Mesodermal cell (in vitro differentiated cells): ENCODE results near the gene COQ2.
"Not testable (repeated sequence)": the region's sequence is repeated elsewhere in the genome, so short reads cannot be mapped to it uniquely, and the experiment has no call there.

ENCODE experiments used
- H3K27ac ChIP-seq: 2 replicates; pipeline ENCODE4 v1.7.0; 2013; ENCODE audit warnings: mild to moderate bottlenecking, low read depth, low read length, moderate library complexity; ENCODE audit not compliant: severe bottlenecking
- H3K36me3 ChIP-seq: 2 replicates; pipeline ENCODE4 v1.7.1; 2013; ENCODE audit warnings: mild to moderate bottlenecking, low read length, moderate library complexity; ENCODE audit not compliant: control insufficient read depth, insufficient read depth
- H3K4me1 ChIP-seq: one replicate; pipeline ENCODE4 v1.7.1; 2013; ENCODE audit warnings: mild to moderate bottlenecking, low read length; ENCODE audit not compliant: insufficient read depth, control insufficient read depth, poor library complexity, severe bottlenecking
- H3K4me3 ChIP-seq: 2 replicates; pipeline ENCODE4 v1.7.0; 2013; ENCODE audit warnings: low read length, control low read depth, mild to moderate bottlenecking; ENCODE audit not compliant: insufficient read depth, poor library complexity, severe bottlenecking; ENCODE audit errors: extremely low read depth
- H3K9me3 ChIP-seq: 2 replicates; pipeline ENCODE4 v1.7.1; 2013; ENCODE audit warnings: mild to moderate bottlenecking, low read length, moderate library complexity; ENCODE audit not compliant: control insufficient read depth
- WGBS, 2 experiments: methylation state at CpG; one replicate each; pipeline ENCODE4 v1.1.5; 2013; ENCODE audit warnings: missing lambda C conversion rate in 2 of 2; ENCODE audit not compliant: insufficient coverage in 2 of 2; 5-methylcytosine and 5-hydroxymethylcytosine counted together

The COQ2 gene

DNA sequence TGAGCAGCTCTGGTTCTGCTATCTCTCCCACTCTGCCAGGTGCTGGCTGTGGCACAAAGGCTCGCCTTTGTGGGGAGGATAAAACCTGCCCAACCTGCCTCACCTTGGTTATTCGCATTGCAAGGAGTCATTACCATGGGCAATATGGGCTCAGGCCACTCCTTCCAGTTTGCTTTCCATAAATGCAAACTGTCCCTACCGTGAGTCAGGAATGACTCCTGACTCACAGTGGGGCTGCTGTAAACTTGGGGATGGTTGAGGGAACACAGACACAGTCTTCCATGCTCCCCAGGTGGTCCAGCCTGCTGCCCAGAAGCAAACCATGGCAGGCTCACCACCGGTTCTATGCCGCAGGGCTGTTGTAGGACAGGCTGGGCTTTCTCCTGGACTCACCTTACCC is 36.1 kb downstream of the COQ2 start:
- 84 to 94% methylated on average over 2 to 3 of the region's 5 CpGs for WGBS, 2 experiments
- no peak overlapping the region for H3K4me3 ChIP-seq
- H3K9me3 ChIP-seq: no peaks in the 10 kb centered on the region
- peaks cover 4% of the 10 kb centered on the region for H3K4me1 ChIP-seq
- H3K36me3 ChIP-seq: no peaks in the 10 kb centered on the region
- H3K27ac ChIP-seq: no peak overlapping the region

DNA sequence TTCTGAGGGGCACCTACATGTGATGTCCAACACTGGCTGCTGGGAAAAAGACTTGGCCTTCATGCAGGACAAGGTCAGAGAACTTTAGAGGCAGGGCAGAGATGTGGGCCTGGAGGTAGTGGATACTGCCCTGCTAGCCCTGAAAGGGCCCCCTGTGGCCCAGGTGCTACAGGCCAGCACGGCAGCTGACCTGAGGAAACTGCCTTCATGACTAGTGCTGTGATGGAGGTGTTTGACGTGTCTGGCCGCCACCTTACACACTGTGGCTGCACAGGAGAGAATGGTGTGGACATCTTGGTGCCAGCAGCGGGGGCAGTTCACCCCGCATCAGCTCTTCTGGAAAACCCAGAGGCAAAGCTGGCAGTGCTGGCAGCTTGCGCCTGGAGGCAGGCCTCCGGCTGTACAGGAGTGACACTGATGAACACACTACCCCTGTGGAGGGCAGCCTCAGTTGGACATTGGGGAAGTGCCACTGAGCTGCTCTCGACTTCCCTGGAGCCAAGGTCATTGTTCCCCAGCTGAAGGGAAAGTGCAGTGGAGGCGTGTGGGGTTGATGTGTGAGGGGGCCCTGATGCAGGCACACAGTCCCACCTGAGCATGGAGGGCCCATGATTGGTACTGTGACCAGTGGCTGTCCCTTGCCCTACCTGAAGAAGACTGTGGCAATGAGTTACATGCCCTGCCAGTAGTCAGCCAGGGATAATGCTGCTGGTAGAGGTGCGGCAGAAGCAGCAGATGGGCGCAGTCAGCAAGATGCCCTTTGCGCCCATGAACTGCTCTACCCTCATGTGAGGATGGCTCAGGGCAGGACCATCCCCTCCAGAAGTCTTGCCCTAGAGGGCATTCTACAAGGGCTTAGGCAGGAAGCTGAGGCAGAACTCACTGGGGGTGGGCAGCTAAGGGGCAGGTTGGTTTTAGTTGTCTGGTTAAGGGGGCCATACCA is 36.9 kb downstream of the COQ2 start:
- Histone ChIP-seq H3K4me1 (peaks cover 4% of the 10 kb centered on the region), H3K27ac (no peak overlapping the region), H3K4me3 (no peak overlapping the region), H3K36me3 (no peaks in the 10 kb centered on the region), H3K9me3 (no peaks in the 10 kb centered on the region)
- 91 to 95% methylated on average over 7 to 11 of the region's 12 CpGs for WGBS, 2 experiments

DNA sequence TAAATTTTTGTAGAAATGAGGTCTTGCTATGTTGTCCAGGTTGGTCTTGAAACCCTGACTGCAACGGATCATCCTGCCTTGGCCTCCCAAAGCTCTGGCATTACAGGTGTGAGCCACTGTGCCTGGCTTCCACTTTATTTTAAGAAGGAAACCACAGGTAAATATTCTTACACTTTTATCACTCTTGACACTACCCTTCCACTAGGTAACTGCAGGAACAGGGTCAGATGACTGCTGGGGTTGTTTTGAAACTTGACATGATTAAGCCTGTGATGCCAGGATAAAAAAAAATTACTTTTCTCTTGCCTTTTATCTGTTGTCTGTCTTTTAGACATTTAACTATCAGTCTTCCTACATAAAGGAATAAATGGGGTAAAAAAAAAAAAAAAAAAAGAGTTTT is 43.5 kb downstream of the COQ2 start:
- WGBS, 2 experiments: 100% methylated on average over 1 of the region's 1 CpG; no CpG with 5 or more reads in 1 of the 2 experiments
- Histone ChIP-seq H3K27ac (no peak overlapping the region), H3K4me1 (no peaks in the 10 kb centered on the region), H3K4me3 (no peak overlapping the region), H3K36me3 (no peaks in the 10 kb centered on the region), H3K9me3 (no peaks in the 10 kb centered on the region)

DNA sequence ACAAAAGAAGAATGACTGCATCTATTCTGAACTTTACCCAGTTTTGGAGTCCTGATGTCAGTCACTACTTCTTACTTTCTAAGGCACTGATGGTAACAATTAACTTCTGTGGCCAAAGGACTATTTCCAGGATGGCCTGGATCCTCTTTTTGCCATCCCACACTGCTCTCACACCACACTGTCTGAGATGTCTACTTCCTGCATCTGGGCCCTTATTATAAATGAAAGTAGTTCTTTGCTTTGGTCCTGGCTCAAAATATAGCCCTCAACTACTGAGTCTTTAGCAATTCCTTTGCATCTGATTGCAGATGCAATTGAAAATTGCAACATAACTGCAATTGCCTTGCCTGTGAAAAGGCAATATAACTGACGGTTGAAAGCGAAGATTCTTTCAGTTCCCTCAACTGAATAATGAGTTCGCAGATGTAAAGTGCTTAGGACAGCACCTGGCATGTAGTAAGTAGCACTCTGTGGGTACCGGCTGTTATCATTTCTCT is 44.2 kb downstream of the COQ2 start:
- Histone ChIP-seq H3K9me3 (no peaks in the 10 kb centered on the region), H3K27ac (no peak overlapping the region), H3K36me3 (no peaks in the 10 kb centered on the region), H3K4me3 (no peak overlapping the region), H3K4me1 (no peaks in the 10 kb centered on the region)
- WGBS, 2 experiments: 89 to 97% methylated on average over 3 of the region's 4 CpGs

DNA sequence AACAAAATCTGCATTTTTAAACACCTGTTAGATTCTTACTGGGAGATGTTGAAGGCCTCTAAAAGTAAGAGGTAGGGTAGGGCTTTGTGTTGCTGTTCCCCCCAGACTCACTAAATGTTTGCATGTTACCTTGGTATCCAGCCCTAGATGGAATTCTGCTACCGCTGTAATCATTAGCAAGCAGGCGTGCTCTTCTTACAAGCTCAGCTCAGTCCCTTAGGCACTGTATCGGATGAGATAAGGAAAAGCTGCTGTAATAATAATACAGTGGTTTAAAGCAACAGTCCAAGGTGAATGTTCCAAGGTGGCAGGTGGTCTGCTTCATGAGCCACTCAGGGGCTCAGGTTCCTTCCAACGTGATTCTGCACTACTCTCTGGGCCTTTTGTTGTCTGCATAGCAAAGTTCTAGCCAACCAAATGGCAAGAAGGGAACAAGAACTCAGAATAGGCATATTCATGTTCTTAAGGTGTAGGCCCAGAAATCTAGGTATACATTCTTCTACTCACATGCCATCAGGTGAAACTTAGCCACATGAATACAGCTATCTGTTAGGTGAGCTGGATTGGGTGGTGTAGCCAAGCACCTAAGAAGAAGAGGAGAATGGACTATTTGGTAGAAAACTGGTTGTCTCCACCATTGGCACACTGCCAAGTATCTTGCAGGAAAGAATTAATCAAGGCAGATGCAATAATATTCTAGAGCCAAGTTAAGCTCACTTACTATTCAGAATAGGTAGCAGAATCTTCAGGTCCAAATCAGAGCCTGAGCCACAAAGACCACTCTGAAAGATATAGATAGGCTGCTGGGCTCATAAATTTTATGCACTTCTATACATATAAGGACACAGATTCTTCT is 46.0 kb downstream of the COQ2 start:
- WGBS, 2 experiments: 92 to 100% methylated on average over 4 of the region's 4 CpGs
- Histone ChIP-seq H3K4me1 (no peaks in the 10 kb centered on the region), H3K27ac (no peak overlapping the region), H3K4me3 (no peak overlapping the region), H3K9me3 (no peaks in the 10 kb centered on the region), H3K36me3 (no peaks in the 10 kb centered on the region)

DNA sequence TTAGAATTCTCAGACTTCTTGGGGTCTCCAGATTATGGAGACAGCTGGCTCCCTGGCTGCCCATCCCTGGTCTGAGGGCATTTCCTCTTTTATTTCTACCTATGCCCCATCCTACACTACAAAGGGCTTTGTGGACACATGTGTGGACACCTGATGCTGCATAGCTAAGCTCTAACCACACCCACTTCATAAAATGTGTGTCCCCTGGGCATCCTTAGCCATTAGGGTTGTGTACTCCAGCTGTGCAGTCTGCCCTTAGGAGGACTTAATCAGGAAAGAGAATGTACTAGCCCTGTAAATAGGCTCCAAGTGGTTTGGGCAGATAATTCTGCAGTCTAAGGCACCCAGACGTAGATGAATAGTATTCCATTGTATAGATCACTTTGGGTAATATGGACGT is 47.0 kb downstream of the COQ2 start:
- Histone ChIP-seq H3K4me3 (no peak overlapping the region), H3K27ac (no peak overlapping the region), H3K4me1 (no peaks in the 10 kb centered on the region), H3K9me3 (no peaks in the 10 kb centered on the region), H3K36me3 (no peaks in the 10 kb centered on the region)
- WGBS, 2 experiments: no CpG with 5 or more reads among the region's 2 CpGs

DNA sequence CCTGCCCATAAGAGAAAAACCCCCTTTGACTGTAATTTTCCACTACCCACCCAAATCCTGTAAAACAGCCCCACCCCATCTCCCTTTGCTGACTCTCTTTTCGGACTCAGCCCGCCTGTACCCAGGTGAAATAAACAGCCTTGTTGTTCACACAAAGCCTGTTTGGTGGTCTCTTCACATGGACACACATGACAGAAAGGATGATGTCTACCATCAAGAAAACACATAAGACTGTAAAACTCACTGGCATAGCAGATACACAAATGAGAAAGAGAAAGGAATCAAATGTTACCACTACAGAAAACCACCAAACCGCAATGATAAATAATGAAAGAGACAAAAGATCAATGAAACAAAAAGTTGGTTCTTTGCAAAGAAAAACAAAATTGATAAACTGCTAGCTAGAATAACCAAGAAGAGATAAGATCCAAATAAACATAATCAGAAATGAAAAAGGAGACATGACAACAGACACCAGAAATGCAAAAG is 48.9 kb downstream of the COQ2 start:
- WGBS, 2 experiments: 92% methylated on average over 2 of the region's 3 CpGs; no CpG with 5 or more reads in 1 of the 2 experiments
- not testable (repeated sequence) for H3K36me3 ChIP-seq, H3K27ac ChIP-seq, H3K4me1 ChIP-seq, H3K4me3 ChIP-seq, H3K9me3 ChIP-seq

DNA sequence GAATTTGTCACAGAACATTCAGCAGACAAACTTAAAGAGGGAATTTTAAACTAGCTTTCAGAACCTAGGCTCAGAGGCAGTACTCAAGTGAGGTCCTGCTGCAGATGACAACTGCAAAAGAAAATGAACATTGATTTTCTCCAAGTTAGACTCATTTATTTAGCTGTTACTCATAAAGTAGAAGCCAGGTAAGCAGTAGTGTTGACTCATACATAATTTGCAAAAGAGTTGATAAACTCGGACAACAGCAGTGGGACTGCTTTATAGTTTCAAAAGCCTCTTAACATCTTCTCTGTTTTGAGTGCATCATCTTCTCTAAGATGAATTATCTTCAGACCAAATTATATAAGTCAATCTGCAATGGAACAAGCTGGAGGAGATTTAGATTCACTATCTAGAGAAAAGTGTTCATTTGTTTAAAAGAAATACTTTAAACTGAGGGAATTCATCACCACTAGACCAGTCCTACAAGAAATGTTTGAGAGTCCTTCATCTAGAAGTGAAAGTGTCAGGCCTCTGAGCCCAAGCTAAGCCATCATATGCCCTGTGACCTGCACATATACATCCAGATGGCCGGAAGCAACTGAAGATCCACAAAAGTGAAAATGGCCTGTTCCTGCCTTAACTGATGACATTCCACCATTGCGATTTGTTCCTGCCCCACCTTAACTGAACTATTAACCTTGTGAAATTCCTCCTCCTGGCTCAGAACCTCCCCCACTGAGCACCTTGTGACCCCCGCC is 49.5 kb downstream of the COQ2 start:
- WGBS, 2 experiments: 66 to 95% methylated on average over 2 to 3 of the region's 4 CpGs
- Histone ChIP-seq H3K27ac (no peak overlapping the region), H3K4me3 (no peak overlapping the region), H3K9me3 (no peaks in the 10 kb centered on the region), H3K36me3 (no peaks in the 10 kb centered on the region), H3K4me1 (no peaks in the 10 kb centered on the region)

DNA sequence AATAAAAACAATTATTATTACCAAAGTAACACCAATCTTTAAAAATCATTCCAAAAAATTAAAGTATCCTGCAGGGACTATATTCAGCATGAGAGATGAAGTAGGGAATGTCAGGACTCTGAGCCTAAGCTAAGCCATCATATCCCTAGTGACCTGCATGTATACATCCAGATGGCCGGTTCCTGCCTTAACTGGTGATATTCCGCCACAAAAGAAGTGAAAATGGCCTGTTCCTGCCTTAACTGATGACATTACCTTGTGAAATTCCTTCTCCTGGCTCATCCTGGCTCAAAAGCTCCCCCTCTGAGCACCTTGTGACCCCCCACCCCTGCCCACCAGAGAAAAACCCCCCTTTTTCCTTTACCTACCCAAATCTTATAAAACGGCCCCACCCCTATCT is 50.2 kb downstream of the COQ2 start:
- H3K4me3 ChIP-seq, H3K36me3 ChIP-seq, H3K9me3 ChIP-seq, H3K27ac ChIP-seq, H3K4me1 ChIP-seq: not testable (repeated sequence)
- WGBS, 2 experiments: 79 to 93% methylated on average over 2 to 3 of the region's 3 CpGs

DNA sequence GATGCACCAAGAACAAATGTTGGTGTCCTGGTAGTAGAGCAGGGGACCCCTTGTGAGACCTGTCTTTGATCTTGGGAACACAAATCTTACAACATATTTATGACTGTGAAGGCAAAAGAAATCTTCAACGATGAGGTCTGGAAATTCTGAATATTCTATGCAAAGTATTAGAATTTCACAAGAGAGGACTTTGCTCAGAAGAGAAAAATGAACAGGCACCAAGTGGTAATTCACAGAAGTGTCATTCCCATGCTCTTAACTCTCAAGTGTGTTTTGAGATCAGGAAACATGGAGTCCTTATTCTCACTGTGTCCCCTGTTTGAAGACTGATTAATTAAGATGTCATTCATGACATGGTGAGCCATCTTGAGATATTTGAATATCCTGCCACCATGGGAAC is 52.5 kb downstream of the COQ2 start:
- Histone ChIP-seq H3K27ac (no peak overlapping the region), H3K4me1 (no peaks in the 10 kb centered on the region), H3K4me3 (no peak overlapping the region), H3K9me3 (no peaks in the 10 kb centered on the region), H3K36me3 (no peaks in the 10 kb centered on the region)
- no CpG with 5 or more reads among the region's 1 CpG for WGBS, 2 experiments
